IMR-90 (cell line): Measurements from ENCODE around the gene FAM83G. TPM values are rescaled to one million over a fixed set of nuclear protein-coding genes. Genes with fewer than 3 reads are reported as not detected.
"Not testable (repeated sequence)": the region's sequence is repeated elsewhere in the genome, so short reads cannot be mapped to it uniquely, and the experiment has no call there.

Experiments
- ATAC-seq: fragments of 200-7000 bp; cut with Tn5 transposase; 2 replicates; pipeline ENCODE4 v1.9.1; 2020; ENCODE audit warnings: low read depth, mild to moderate bottlenecking, moderate library complexity
- BruUV-seq: library from RNA; stranded (reverse); fragments of 400-500 nt; replicated peaks from 2 replicates; lab custom pipeline; 2021; lab: Mats Ljungman, UMichigan
- CTCF ChIA-PET: fragments of 300-600 bp; formaldehyde crosslinking; extraction: SDS; loops from one replicate; lab custom pipeline; 2021; ENCODE audit warnings: antibody characterized with exemption; lab: Yijun Ruan, JAX
- POLR2A ChIA-PET: fragments of 300-600 bp; sonication (Branson Sonifier 250); formaldehyde crosslinking; loops from one replicate; lab custom pipeline; 2022; ENCODE audit warnings: antibody characterized with exemption; ENCODE audit not compliant: unreplicated experiment; lab: Charles Lee
- DNase-seq: peaks from one replicate; pipeline ENCODE4 v3.0.0; 2013
- H2AFZ ChIP-seq: replicated peaks from 2 replicates; pipeline ENCODE3; 2013; ENCODE audit warnings: low read length, mild to moderate bottlenecking; ENCODE audit not compliant: poor library complexity
- H2AK5ac ChIP-seq: 2 replicates; pipeline ENCODE4 v1.6.1; 2013; ENCODE audit warnings: low read depth, low read length, inconsistent platforms
- H2AK9ac ChIP-seq: replicated peaks from 2 replicates; pipeline ENCODE3; 2013; ENCODE audit warnings: mild to moderate bottlenecking, low read depth, low read length, moderate library complexity; ENCODE audit not compliant: poor library complexity
- H2BK120ac ChIP-seq: 2 replicates; pipeline ENCODE4 v1.6.1; 2013; ENCODE audit warnings: low read depth, low read length, inconsistent platforms
- H2BK15ac ChIP-seq: 3 replicates; pipeline ENCODE4 v1.6.1; 2013; ENCODE audit warnings: low read depth, low read length, inconsistent platforms
- H2BK20ac ChIP-seq: 2 replicates; pipeline ENCODE4 v1.6.1; 2013; ENCODE audit warnings: low read depth, mild to moderate bottlenecking, inconsistent platforms, low read length, moderate library complexity
- H2BK5ac ChIP-seq: 2 replicates; pipeline ENCODE4 v1.6.1; 2013; ENCODE audit warnings: mild to moderate bottlenecking, low read depth, low read length, inconsistent platforms; ENCODE audit not compliant: poor library complexity, severe bottlenecking
- H3K14ac ChIP-seq: replicated peaks from 2 replicates; pipeline ENCODE4 v1.6.1; 2013; ENCODE audit warnings: low read depth, low read length, inconsistent platforms
- H3K18ac ChIP-seq: 2 replicates; pipeline ENCODE4 v1.6.1; 2013; ENCODE audit warnings: low read depth, low read length, control low read depth
- H3K23ac ChIP-seq: 2 replicates; pipeline ENCODE4 v1.6.1; 2013; ENCODE audit warnings: low read depth, low read length, inconsistent platforms
- H3K27ac ChIP-seq: 2 replicates; pipeline ENCODE4 v1.5.1; 2013; ENCODE audit warnings: mild to moderate bottlenecking, control low read depth, low read length; ENCODE audit not compliant: insufficient read depth
- H3K27me3 ChIP-seq: 2 replicates; pipeline ENCODE4 v1.6.1; 2013; ENCODE audit warnings: low read length; ENCODE audit not compliant: control insufficient read depth, insufficient read depth
- H3K36me3 ChIP-seq: 2 replicates; pipeline ENCODE4 v1.6.1; 2013; ENCODE audit warnings: low read length, mixed read lengths; ENCODE audit not compliant: control insufficient read depth, insufficient read depth
- H3K4ac ChIP-seq: 2 replicates; pipeline ENCODE4 v1.6.1; 2013; ENCODE audit warnings: low read depth, low read length, inconsistent platforms
- H3K4me1 ChIP-seq: 2 replicates; pipeline ENCODE4 v1.6.1; 2013; ENCODE audit warnings: low read length, mixed read lengths; ENCODE audit not compliant: control insufficient read depth, insufficient read depth
- H3K4me2 ChIP-seq: 2 replicates; pipeline ENCODE4 v1.6.1; 2013; ENCODE audit warnings: low read depth, mild to moderate bottlenecking, control low read depth, low read length, moderate library complexity
- H3K4me3 ChIP-seq: 2 replicates; pipeline ENCODE4 v1.5.1; 2013; ENCODE audit warnings: low read depth, mild to moderate bottlenecking, control low read depth, low read length, moderate library complexity; ENCODE audit not compliant: insufficient read depth
- H3K56ac ChIP-seq: 2 replicates; pipeline ENCODE4 v1.6.1; 2013; ENCODE audit warnings: low read length, inconsistent platforms; ENCODE audit not compliant: insufficient read depth; ENCODE audit errors: extremely low read depth
- H3K79me1 ChIP-seq, 2 experiments: 2 replicates each; pipeline ENCODE4 v1.6.1; 2013; ENCODE audit warnings: low read length in 2 of 2, inconsistent platforms in 1 of 2, low read depth in 1 of 2
- H3K9ac ChIP-seq: 2 replicates; pipeline ENCODE4 v1.6.1; 2013; ENCODE audit warnings: low read depth, low read length, control low read depth
- H3K9me1 ChIP-seq: 2 replicates; pipeline ENCODE4 v1.6.1; 2013; ENCODE audit warnings: low read length, inconsistent platforms; ENCODE audit not compliant: insufficient read depth
- H3K9me3 ChIP-seq: 2 replicates; pipeline ENCODE4 v1.6.1; 2013; ENCODE audit warnings: low read length; ENCODE audit not compliant: control insufficient read depth, insufficient read depth
- H4K20me1 ChIP-seq: 2 replicates; pipeline ENCODE4 v1.6.1; 2013; ENCODE audit warnings: low read length, inconsistent platforms; ENCODE audit not compliant: insufficient read depth
- H4K5ac ChIP-seq: 2 replicates; pipeline ENCODE4 v1.6.1; 2013; ENCODE audit warnings: mild to moderate bottlenecking, low read depth, low read length, control low read depth
- H4K8ac ChIP-seq, 2 experiments: 2 replicates each; pipeline ENCODE4 v1.6.1; 2013; ENCODE audit warnings: low read depth in 2 of 2, low read length in 2 of 2, control low read depth in 1 of 2, inconsistent platforms in 1 of 2
- H4K91ac ChIP-seq: 2 replicates; pipeline ENCODE4 v1.6.1; 2013; ENCODE audit warnings: low read depth, low read length, inconsistent platforms; ENCODE audit not compliant: insufficient read depth
- WGBS, 2 experiments: methylation state at CpG; one replicate each; pipeline versions ENCODE4 v1.1.5 to v1.1.7; 2013; ENCODE audit warnings: missing lambda C conversion rate in 2 of 2; ENCODE audit not compliant: insufficient read length in 1 of 2; ENCODE audit errors: extremely low coverage in 2 of 2; 5-methylcytosine and 5-hydroxymethylcytosine counted together
- dilution Hi-C: fragments of 300-500 bp; cut with HindIII; formaldehyde crosslinking; loops from one replicate; pipeline ENCODE4 v1.14.3; 2018; ENCODE audit warnings: low sequenced_read_pairs; ENCODE audit not compliant: unreplicated experiment
- in situ Hi-C: fragments of 300-500 bp; cut with MboI; formaldehyde crosslinking; loops from 3 replicates; pipeline ENCODE4 v1.14.3; 2019; ENCODE audit warnings: low sequenced_read_pairs, inconsistent platforms, mixed read lengths
- intact Hi-C: fragments of 100-400 bp; cut with micrococcal nuclease; formaldehyde crosslinking; loops from 2 replicates; pipeline ENCODE4 v1.10.0; 2022
- polyA plus RNA-seq, 3 experiments: library from polyadenylated mRNA; depleted of rRNA; stranded (reverse); fragments of >200 nt; gene quantifications; 2 replicates each; pipeline ENCODE4 v1.2.3, GENCODE V29; 2012; ENCODE audit warnings: low replicate concordance in 1 of 3
- total RNA-seq: library from RNA; depleted of rRNA; stranded (reverse); fragments of >200 nt; gene quantifications from 2 replicates; pipeline ENCODE4 v1.2.3, GENCODE V29; 2012

Gene FAM83G
- total and polyA plus RNA-seq, 2 of the 4 experiments (the other 2 are of a cell fraction) = 9.5 to 12.6 TPM

- H2AFZ ChIP-seq, H3K4me2 ChIP-seq, H2BK15ac ChIP-seq, H3K56ac ChIP-seq, H3K27me3 ChIP-seq, H2BK120ac ChIP-seq, H2BK20ac ChIP-seq, H3K9me3 ChIP-seq, H2BK5ac ChIP-seq, intact Hi-C loops, H2AK9ac ChIP-seq, H4K5ac ChIP-seq, dilution Hi-C loops, H3K4ac ChIP-seq, POLR2A ChIA-PET, BruUV-seq, H3K14ac ChIP-seq, in situ Hi-C loops, CTCF ChIA-PET, H3K36me3 ChIP-seq, H3K23ac ChIP-seq, H3K27ac ChIP-seq, ATAC-seq, H4K20me1 ChIP-seq, H3K9ac ChIP-seq, H2AK5ac ChIP-seq, DNase-seq, H3K4me1 ChIP-seq, H3K18ac ChIP-seq, H4K91ac ChIP-seq, H3K4me3 ChIP-seq, H4K8ac ChIP-seq: not testable (repeated sequence)
- Histone ChIP-seq H3K79me1 (peaks cover 14 to 41% of the 10 kb centered on the region in 2 experiments), H3K9me1 (peaks cover 15% of the 10 kb centered on the region)
- WGBS, 2 experiments = no CpG with 5 or more reads among the region's 7 CpGs
Observed at GRCh38 chr17:18922596-18922995, 82.0 kb downstream of the FAM83G start.
